HG03354 (cell line): ENCODE data around the gene JCAD.
A peak's percentile ranks its signal among the peaks of the same experiment; 100 is the strongest.

Experiments used
- ATAC-seq: cut with Tn5 transposase; IDR thresholded peaks from one replicate; pipeline ENCODE4 v1.9.1; 2021; ENCODE audit warnings: mild to moderate bottlenecking; ENCODE audit not compliant: unreplicated experiment, poor library complexity, severe bottlenecking

Gene JCAD

DNA sequence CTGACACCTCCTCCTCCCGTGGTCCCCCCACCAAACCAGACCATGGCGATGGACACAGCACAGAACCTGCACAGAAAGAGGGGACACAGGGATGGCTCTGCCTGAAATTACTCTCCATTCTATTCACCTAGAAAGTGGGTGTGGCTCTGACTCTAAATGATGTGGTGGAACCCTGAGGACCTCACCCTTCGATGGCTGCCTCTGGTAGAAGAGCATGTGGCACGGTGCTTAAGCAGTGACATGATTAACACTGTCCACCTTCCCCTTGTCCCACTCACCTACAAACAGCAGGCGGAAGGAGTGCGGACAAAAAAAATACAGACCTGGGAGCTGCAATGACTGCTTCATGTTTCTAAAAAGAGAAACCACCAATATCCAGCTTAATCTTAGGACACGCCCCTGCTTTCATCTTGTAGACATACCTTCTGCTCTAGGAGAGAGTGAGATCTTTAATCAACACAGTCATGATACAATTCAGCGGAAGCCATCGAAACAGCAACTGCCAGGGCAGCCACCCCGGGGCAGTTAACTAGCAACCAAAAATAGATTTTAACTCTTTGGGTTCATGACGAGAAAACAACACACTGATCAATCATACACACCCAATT lies 11.4 kb downstream of the JCAD start:
- no peak for ATAC-seq

DNA sequence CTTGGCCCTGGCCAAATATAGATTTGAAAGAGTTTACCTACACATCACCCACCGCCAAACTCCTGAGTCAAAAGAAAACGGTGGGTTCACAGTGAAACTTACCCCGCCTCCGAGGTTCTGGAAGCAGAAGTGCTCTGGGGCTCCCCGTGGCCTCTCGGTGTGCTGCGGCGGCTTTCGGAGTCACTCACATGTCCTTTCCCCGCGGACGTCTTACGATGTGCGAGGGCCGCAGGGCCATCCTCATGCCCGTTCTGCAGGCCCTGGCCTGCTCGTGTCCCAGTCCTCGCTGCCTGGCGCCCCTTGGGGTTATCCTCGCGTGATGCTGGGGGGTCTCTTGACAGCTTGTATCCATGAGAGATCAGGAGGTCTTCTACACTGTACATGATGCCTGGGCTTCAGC lies 12.0 kb downstream of the JCAD start:
- no peak for ATAC-seq

DNA sequence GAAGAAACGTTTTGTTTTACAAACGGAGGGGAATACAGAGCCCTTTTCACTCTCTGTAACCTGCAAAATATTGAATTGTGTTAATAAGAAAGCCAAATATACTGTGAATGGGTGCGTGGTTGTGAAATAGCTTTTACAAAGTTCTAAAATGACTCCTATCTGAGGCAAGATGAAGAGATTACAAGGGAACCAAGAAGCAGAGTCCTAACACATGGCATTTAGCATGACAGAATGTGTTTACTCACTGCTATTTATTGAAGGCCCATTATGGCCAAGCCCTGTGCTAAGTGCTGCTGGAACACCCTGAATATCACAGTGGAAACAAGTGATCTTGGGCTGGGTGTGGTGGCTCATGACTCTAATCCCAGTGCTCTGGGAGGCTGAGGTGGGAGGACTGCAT lies 12.9 kb downstream of the JCAD start:
- no peak for ATAC-seq

DNA sequence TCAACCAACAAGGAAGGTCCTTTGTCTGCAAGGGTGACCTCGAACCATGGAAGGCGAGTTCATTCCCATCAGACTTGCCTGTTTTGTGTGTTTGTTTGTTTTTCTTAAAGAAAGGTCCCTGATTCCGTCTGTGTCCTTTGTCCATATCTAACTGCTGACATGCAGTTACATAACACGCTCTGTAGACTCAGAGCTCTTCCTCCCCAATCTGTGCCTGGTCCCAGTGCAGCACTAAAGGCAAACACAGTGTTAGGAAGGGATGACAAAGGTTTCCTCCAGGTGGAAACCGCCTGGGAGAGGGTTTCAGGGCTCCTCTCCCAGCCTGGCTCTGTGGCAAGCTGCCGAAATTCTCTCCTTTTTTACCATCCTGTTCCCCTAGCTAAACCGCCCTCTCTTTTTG lies 13.4 kb downstream of the JCAD start:
- no peak for ATAC-seq

DNA sequence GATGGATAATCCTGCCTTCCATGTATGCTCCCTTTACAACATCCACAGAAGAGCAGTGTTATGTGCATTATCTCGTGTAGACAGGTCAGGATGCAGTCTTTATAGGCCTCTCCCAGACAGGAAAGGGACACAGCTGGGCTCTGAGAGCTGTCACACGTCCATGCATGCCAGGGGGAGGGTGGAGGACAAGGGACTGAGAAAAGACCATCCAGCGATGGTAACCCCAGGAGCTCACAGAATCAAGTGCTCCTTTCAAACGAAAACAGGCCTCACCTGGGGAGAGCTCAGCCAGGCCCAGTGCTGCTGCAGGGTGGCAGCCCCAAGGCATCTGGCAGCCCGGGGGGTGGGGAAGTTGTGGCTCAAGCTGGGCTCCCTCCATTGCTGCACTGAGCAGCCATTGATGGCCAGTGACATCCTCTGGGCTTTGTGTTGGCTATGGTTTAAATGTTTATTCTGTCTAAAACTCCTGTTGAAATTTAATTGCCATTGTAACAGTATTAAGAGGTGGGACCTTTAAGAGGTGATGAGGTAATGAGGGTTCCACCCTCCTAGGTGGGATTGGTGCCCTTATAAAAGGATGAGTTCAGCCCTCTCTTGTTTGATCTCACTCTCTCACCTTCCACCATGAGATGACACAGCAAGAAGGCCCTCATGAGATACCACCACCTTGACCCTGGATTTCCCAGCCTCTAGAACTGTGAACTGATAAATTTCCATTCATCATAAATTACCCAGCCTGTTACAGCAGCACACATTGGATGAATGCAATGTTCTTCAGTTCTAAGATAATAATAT lies 15.7 kb downstream of the JCAD start:
- ATAC-seq = no peak

DNA sequence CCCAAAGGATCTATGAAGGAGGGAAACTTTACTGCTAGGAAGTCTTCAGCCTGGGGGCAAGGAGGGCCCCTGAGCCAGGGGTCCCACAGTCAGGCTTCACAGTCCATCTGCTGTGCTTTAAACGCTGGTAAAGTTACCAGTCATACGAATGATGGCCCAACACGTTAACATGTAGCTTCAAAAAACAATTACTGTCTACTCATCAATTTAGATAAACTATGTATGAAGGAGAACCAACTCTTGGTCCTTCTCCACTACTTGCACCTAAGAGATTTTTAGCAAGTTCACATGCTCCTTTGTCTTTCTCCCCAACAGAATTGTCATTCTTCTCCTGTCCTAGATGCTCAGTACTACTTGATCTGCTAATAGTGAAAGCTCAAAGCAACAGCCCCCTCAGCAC lies 16.6 kb downstream of the JCAD start:
- no peak for ATAC-seq

DNA sequence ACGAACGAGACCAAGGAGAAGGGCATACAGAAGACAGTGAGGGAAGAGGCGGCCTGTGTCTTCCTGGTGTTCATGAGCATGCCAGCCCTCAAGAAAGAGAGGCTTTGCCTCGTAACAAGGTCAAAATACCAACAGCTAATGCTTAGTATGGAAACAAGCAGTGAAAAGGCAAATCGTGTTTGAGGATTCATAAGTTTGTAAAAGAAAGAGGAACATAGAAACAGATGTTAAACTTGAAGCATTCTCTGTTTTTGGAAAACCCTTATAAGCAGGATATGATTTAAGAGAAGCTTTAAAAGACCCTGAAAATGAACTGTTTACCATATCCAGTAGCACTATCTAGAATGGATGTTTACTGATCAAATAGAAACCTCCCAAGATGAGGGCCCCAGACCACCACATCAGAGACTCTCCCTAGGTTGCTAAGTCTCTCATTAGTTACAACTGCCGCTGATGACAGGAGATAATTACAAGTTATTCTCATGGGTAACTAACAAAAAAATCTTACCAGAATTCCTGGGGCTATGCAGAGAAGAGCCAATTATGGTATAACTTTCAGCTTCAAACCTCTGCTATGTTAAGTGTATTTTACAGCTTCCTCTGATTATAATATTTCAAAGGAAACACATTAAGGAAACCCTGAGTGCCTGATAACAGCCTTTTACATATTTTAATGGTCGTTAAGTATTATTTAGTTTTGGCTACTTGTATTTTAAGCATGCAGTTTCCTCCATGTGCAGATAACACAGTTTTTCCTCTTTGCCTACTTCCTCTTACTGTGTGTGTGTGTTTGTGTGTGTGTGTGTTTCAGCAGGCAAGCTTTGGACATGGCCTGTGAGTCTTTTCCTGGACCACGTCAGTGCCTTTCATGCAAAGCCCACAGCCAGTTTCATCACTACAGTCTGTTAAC lies 17.9 kb downstream of the JCAD start:
- no peak for ATAC-seq

DNA sequence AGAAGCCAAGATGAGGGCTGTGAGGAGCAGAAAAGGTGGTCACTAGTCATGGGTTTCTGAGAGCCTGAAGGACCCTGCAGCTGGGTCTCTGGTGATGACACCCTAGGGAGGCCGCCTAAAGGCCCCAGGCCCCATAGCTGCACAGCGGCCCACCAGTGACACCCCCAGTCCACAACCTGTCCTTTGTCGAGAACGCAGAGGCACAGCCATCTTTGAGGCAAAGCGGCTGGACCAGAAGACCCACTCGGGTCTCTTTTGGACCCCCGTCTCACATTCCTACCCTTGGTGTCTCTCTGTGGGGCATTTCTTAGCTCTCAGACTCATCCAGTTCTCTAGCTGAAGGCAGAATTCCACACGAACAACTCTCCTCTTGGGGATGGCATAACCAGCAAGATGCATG lies 18.8 kb downstream of the JCAD start:
- no peak for ATAC-seq

DNA sequence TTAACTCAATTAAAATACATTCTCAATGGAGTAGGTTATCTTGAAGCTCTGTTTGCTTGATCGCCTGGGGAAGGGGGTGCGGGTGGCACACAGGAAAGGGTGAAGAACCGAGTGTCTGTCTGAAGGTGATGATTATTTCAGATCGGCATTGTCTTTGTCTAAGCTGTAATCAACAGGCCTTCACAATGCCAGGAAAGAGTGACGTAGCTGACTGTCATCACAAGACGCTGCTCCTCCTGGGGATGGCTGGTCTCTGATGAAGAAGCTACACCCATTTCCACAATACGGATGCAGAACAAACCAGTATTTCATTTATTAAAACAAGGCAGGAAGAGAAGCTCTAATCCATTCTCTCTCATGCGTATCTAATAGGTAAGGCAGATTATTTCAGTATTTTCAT lies 19.4 kb downstream of the JCAD start:
- ATAC-seq = no peak

DNA sequence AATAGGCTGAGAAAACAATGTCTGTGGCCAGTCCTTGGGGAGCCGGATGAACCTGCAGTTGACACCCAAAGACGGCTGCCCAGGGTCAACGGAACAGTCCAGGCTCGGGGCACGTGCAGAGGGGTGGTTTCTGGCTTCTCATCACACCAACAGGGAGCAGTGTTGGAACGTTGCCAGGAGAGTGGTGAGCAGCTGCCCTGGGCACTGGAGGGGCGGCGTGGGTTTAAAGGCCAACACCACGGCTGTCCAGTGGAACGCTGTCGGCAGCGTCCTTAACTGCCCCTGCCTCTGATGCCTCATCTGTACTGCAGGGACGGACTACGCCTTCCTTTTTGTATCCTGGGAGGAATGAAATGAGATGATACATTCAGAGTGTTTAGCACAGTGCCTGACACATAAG lies 19.8 kb downstream of the JCAD start:
- ATAC-seq = no peak

DNA sequence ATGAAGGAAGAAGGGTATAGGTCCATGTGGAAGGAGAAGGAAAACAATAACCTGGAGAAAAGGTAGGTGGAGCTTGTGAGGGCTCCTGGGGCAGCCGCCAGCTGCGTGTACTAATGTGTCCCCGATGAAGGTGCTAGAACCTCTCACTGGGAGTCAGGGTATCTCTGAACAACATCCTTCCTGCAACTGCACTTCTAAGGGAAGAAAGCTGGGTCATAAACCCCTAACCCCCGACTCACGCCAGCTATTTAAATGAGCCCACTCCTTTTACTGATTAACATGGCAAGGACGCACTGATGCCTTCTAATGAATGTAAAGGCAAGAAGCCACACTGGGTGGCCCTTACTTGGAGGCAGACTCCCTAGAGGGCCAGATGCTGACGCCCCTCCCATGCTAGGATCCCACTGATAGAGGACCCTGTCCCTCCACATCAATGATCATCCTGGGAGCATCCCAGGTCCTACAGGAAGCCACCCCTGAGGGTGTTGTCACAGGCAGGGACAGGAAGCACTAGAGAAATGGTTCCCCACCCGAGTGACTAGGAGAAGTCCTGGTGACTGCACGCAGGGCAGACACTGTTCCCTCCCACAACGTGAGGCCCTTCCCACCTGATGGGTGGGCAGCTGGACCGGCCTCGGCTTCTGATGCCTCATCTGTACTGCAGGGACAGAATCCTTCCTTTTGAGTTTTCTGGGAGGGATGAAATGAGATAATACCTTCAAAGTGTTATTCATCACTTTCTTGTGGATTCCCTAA lies 20.4 kb downstream of the JCAD start:
- ATAC-seq = no peak

DNA sequence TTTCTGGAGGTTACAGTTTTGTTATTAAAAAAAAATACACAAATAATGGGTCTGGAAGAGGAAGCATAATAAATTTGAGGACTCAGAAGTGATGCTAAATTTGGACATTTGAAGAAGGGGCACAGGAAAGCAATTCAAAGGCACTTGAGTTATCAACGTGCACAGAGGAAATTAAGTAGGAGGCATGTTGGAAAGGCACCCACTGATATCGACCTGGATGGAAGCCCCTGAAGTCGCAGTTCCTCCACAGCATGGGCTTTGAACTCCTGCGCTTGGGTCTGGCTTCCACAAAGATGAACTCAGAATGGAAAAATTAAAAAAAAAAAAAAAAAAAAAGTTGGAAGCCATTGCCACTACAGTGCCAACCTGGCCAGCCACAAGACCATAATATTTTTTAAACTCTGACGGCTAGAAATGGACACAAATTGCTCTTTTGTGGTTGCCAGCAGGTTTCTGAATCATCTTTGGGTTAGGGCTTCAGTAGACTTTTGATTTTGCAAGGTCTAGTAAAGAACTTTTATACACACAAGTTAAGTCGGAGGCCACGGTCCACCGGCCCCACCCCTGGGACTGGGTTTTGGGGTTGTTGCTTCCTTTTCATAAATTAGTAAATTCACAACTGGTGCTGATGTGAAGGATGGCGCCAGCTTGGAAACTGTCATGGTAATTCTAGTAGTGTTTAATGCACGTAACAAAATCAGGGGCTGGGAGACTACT lies 21.6 kb downstream of the JCAD start:
- ATAC-seq = no peak

DNA sequence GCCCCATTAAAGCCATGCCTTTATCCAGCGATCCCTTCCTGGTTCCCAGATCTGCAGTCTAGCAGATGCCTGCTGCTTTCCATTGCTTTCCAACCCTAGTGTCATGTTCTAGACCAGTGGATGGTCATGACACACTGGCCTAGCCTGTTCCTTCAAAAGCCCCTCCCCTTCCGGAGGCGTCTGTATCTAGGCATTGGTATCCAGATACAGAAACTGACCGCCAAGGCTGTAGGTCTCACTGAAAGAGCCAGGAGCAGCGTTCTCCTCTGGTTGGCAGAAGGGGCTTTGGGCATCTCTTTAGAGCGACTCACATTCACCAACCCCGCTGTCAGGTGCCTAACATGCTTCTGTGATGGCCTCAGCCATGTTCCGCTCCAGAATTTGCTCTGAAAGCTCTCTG lies 22.6 kb downstream of the JCAD start:
- ATAC-seq = no peak

DNA sequence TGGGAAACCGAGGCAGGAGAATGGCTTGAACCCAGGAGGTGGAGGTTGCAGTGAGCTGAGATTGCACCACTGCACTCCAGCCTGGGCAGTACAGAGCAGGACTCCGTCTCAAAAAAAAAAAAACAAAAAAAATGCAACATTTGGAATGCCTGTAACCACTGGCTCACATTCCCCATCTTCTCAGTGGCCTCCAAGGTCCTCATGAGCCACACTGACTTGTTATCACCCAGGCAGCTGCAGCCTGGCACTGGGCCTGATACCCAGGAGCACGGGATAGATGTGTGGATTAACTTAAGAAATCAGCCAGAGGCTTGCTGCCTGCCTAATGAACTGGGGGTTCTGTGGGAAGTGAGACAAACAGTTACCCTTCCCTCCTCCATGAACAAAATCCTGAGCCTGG lies 23.0 kb downstream of the JCAD start:
- ATAC-seq = no peak

DNA sequence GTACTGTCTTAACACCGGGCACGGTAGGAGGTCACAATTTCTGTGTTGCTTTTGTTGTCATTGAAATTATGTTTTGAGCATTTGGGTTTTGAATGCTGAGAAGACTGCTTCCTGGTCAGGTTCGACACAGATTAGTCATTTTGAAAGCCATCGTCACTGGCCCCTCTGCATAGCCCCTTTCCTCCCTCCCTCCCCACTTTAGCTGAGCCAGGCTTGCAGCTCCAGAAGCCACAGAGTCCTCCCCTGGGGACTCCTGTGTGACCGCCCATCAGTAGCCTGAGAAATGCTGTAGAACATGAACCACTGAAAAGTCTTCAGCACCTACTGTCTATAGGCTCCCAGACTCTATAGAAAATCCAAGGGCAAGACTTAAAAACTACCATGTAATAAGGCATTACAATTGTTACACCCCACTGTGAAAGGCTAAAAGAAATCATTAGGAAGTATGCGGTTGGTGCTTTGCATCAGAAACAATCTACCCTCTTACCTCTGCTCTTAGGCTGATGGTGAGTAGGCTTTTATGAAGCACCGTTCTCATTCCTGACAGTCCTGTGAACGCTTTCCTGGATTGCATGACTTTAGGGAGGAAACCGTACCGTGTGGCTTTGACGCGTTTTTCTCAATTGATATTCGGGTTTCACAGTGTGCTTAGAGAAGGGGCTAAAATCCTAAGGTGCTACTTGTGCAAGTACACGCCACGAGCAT lies 24.8 kb downstream of the JCAD start:
- ATAC-seq = peak; percentile 75

DNA sequence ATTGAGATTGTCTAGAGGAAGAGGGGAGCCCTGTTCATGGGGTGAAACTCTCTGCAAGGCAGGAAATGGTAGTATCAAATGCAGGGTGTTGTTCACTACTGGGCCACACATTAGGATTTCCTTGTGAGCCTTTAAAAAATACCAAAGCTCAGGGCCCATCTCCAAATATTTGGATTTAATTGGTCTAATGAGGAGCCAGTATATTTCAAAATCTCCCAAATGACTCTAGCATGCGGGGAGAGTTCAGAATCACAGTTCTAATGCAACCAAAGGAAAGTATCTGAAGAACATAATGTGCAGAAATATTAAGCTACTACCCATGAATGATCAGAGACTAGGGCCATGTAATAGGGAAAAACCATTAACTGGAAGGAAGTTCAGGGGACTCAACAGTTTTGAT lies 27.3 kb downstream of the JCAD start:
- no peak for ATAC-seq

DNA sequence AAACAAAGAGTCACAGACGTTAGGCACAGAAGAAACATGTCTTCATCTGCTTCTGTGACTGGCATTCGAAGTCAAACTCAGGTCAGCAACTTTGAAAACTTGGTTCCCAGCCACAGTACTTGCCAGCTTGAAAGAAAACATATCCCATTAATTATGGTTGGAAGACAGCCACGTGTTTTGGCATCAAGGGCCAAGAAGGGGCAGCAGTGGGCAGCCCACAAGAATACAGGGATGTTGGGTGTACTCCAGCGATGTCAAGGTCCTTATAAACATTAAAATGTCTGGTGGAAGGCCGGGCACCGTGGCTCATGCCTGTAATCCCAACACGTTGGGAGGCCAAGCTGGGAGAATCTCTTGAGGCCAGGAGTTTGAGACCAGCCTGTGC lies 29.5 kb downstream of the JCAD start:
- ATAC-seq = no peak

DNA sequence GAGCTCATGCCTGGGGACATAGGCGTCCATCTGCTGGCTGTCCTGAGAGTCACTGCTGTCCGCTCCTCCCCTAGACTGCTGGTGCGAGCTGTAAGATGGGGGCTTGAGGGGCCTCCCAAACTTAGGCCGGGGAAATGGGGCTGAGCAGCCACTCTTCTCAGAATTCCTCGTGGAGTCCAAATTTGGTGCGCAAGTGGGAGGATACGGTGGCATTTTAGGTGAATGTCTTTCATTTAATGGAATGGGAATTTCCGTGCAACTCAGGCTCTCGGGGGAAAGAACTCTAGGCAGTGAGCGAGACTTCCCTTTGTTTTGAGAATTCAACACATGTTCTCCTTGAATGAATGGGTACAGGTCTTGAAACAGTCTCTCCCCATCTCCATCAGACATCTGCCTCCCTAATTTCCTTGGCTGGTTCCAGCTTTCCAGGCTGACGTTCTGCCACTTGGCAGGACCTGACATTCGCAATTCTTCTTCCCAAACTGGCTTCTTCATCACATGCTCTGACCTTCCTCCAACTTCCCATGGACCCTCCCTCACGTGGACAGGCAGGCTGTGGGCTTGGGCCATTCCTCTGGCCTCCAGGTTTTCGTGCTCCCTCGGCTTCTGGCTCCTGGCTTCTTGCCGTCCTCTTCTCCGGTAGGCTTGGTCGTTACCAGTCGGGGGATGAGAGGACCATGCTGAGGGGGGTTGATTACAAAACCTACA lies 30.1 kb downstream of the JCAD start:
- ATAC-seq = no peak

DNA sequence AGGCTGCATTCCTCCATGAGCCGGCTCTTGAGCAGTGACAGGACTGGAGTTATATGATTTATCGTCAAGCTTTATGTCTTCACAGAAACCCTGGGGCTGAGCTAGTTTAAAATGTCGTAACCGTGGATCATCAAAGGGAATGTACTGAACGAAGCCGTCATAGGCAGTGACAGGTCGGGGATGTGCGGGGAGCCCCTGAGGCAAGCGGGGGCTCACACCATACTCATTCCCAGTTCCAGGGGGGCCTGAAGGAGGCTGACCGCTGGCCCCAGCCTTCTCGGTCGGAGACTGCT lies 30.7 kb downstream of the JCAD start:
- ATAC-seq = no peak
